ENCODE results near the gene EGR1.

Gene EGR1

DNA sequence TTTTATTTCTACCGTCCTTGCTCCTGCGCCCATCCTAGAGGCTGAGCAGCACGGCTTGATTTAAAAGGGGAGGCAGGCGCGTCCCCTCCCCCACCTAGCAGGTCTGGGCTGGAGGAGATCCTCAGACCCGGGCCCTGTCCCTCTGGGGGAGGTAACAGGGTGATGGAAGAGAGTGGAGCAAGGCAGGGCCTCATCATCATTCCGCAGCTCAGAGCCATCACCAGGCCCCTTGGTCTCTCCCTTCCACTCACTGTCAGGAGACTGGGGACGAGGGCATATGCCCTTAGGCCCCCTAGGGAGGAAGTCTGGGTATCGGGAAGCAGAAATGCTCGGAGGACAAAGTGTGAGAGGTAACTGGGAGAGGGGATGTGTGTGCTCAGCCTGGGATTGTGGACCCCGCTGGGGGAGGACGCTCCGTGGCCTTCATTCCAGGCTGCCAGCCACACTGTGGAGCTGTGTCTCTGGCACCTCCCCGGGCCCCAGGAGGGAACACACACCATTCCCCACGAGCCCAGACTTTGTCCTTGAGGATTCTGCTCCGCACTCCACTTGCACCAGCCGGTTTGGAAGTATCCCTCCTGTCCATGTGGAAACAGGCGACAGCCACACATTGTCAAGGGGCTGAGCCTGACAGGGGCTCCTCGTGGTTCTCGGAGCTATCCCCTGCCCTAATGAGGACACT is 25.7 kb upstream of the EGR1 start:
- Histone ChIP-seq H3K27ac (ENCODE audit: low read depth, low read length, poor library complexity, severe bottlenecking) (no peak overlapping the region), H3K4me2 (ENCODE audit: low read length) (peak overlapping the region; percentile 65), H3K9me2 (ENCODE audit: low read depth, low read length) (no peaks in the 10 kb centered on the region), H3K4me3 (ENCODE audit: low read depth, low read length, poor library complexity, severe bottlenecking) (peak overlapping the region; percentile 61), H2AFZ (ENCODE audit: low read length) (no peak overlapping the region), H3K36me3 (ENCODE audit: insufficient read depth, low read length) (peaks cover 21% of the 10 kb centered on the region), H3K4me1 (ENCODE audit: insufficient read depth, low read length, severe bottlenecking) (peaks cover 12% of the 10 kb centered on the region), H4K20me1 (ENCODE audit: insufficient read depth, low read length) (no peaks in the 10 kb centered on the region), H3K27me3 (ENCODE audit: insufficient read depth, low read length) (peaks cover 5% of the 10 kb centered on the region; the same call in 1 of the 2 replicates), H3K9me3 (ENCODE audit: low read length) (no peaks in the 10 kb centered on the region), H3K79me2 (ENCODE audit: insufficient read depth, low read length) (no peaks in the 10 kb centered on the region), H3F3A (ENCODE audit: insufficient read depth, low read length) (no peaks in the 10 kb centered on the region), H3K9ac (ENCODE audit: low read length) (peak overlapping the region; percentile 43; the same call in 1 of the 2 replicates)
- no peak for TF ChIP-seq EZH2 (IDR thresholded peaks at IDR 0.05; ENCODE audit: borderline replicate concordance, low read length)
- TF ChIP-seq, protein P1, sequence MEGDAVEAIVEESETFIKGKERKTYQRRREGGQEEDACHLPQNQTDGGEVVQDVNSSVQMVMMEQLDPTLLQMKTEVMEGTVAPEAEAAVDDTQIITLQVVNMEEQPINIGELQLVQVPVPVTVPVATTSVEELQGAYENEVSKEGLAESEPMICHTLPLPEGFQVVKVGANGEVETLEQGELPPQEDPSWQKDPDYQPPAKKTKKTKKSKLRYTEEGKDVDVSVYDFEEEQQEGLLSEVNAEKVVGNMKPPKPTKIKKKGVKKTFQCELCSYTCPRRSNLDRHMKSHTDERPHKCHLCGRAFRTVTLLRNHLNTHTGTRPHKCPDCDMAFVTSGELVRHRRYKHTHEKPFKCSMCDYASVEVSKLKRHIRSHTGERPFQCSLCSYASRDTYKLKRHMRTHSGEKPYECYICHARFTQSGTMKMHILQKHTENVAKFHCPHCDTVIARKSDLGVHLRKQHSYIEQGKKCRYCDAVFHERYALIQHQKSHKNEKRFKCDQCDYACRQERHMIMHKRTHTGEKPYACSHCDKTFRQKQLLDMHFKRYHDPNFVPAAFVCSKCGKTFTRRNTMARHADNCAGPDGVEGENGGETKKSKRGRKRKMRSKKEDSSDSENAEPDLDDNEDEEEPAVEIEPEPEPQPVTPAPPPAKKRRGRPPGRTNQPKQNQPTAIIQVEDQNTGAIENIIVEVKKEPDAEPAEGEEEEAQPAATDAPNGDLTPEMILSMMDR (IDR thresholded peaks at IDR 0.05; ENCODE audit: low read length) = no peak

DNA sequence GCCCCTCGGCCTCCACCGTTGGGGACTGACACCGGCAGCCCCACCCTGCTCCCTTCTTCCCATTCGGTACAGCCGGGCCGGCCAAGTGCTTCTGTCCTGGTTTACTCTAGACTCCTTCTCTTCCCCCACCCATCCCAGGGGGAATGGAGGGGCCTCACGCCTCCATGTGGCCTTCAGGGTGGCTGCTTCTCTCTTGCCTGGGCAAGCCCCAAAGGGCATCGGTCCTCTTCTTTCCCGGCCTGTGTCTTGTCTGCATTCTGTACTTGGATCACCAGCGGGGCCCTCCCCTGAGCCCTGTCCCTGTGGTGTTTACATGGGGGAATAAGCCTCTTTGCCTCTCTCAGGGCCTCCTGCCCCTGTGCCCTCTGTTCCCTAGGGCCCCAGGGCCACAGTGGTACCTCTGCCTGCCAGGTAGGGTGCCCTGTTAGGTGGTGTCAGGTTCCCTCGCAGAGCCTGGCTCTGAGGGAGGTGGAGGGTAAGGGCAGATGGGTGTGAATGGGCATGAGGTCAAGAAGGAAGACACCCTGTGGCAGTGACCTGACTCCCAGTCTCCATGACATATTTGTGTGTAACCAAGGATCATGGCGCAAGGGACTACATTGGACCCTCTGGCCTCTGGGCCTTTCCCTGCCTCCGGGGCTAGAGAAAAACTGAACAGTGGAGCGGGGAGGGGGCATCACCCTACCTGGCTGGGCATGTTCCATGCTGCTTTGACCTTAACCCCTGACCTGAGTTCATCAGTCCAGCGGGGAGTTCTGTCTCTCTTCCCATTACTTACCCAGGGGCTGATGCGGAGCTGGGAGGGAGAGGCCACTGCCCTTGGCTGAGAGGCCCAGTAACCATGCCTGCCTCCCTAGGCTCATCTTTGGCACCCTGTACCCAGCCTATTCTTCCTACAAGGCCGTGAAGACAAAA is 24.9 kb upstream of the EGR1 start:
- Histone ChIP-seq H3K79me2 (ENCODE audit: insufficient read depth, low read length) (no peaks in the 10 kb centered on the region), H4K20me1 (ENCODE audit: insufficient read depth, low read length) (no peaks in the 10 kb centered on the region), H3K36me3 (ENCODE audit: insufficient read depth, low read length) (peaks cover 13% of the 10 kb centered on the region), H3K9ac (ENCODE audit: low read length) (no peak overlapping the region), H3K4me1 (ENCODE audit: insufficient read depth, low read length, severe bottlenecking) (peaks cover 12% of the 10 kb centered on the region), H2AFZ (ENCODE audit: low read length) (no peak overlapping the region), H3K4me3 (ENCODE audit: low read depth, low read length, poor library complexity, severe bottlenecking) (no peak overlapping the region), H3K4me2 (ENCODE audit: low read length) (no peak overlapping the region), H3K27me3 (ENCODE audit: insufficient read depth, low read length) (peaks cover 5% of the 10 kb centered on the region; the same call in 1 of the 2 replicates), H3F3A (ENCODE audit: insufficient read depth, low read length) (no peaks in the 10 kb centered on the region), H3K9me2 (ENCODE audit: low read depth, low read length) (no peaks in the 10 kb centered on the region), H3K9me3 (ENCODE audit: low read length) (no peaks in the 10 kb centered on the region), H3K27ac (ENCODE audit: low read depth, low read length, poor library complexity, severe bottlenecking) (no peak overlapping the region)
- no peak for TF ChIP-seq EZH2 (IDR thresholded peaks at IDR 0.05; ENCODE audit: borderline replicate concordance, low read length)
- TF ChIP-seq, protein P1 (IDR thresholded peaks at IDR 0.05; ENCODE audit: low read length) = no peak

DNA sequence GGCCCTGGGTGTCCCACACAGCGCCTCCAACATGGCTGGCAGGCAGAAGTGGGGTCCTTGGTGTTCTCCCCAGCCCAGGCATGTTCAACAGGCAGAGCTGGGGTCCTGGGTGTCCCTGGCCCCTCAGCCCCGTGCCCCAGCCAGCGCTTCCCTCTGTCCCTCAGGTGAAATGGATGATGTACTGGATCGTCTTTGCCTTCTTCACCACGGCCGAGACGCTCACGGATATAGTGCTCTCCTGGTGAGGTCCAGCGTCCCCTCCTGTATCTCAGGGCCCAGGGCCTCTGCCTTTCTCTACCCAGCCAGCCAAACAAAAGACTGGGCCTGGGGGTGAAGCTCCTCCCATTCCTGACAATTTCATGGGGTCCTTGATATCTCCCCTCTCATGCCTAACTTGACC is 24.1 kb upstream of the EGR1 start:
- Histone ChIP-seq H3K27me3 (ENCODE audit: insufficient read depth, low read length) (peaks cover 8% of the 10 kb centered on the region; the same call in 1 of the 2 replicates), H3K9ac (ENCODE audit: low read length) (no peak overlapping the region), H3K4me1 (ENCODE audit: insufficient read depth, low read length, severe bottlenecking) (peaks cover 12% of the 10 kb centered on the region), H3F3A (ENCODE audit: insufficient read depth, low read length) (no peaks in the 10 kb centered on the region), H3K27ac (ENCODE audit: low read depth, low read length, poor library complexity, severe bottlenecking) (no peak overlapping the region), H3K4me2 (ENCODE audit: low read length) (no peak overlapping the region), H3K4me3 (ENCODE audit: low read depth, low read length, poor library complexity, severe bottlenecking) (no peak overlapping the region), H3K9me2 (ENCODE audit: low read depth, low read length) (no peaks in the 10 kb centered on the region), H3K79me2 (ENCODE audit: insufficient read depth, low read length) (no peaks in the 10 kb centered on the region), H3K9me3 (ENCODE audit: low read length) (no peaks in the 10 kb centered on the region), H4K20me1 (ENCODE audit: insufficient read depth, low read length) (no peaks in the 10 kb centered on the region), H2AFZ (ENCODE audit: low read length) (no peak overlapping the region), H3K36me3 (ENCODE audit: insufficient read depth, low read length) (peaks cover 5% of the 10 kb centered on the region)
- no peak for TF ChIP-seq EZH2 (IDR thresholded peaks at IDR 0.05; ENCODE audit: borderline replicate concordance, low read length)
- TF ChIP-seq, protein P1 (IDR thresholded peaks at IDR 0.05; ENCODE audit: low read length) = no peak
